HG03196 (cell line): ENCODE measurements around the gene TNP2.

Source experiments
- ATAC-seq: cut with Tn5 transposase; IDR thresholded peaks from one replicate; pipeline ENCODE4 v1.9.1; 2021; ENCODE audit not compliant: unreplicated experiment

The TNP2 gene

GRCh38 chr16:11278681-11279628, 9.8 kb upstream of the TNP2 start:
- no peak for ATAC-seq

GRCh38 chr16:11277607-11278337, 8.6 kb upstream of the TNP2 start:
- ATAC-seq = no peak

- ATAC-seq = no peak
These were observed 7.9 kb upstream of the TNP2 start for GRCh38 chr16:11276896-11277593.

GRCh38 chr16:11276143-11276895, 7.2 kb upstream of the TNP2 start, which contains the start of gene PRM2:
Gene PRM2, minus strand, starts transcription at chr16:11276480. Its CDS starts 110 bp downstream, at chr16:11276370.
- no peak for ATAC-seq

- ATAC-seq = no peak
These were observed 5.8 kb upstream of the TNP2 start for GRCh38 chr16:11274964-11275363.

GRCh38 chr16:11273721-11274324, 4.7 kb upstream of the TNP2 start:
- ATAC-seq = no peak

GRCh38 chr16:11272921-11273720, 4.0 kb upstream of the TNP2 start, which contains the start of gene PRM3:
Gene PRM3, minus strand, starts transcription at chr16:11273629. Its CDS starts 34 bp downstream, at chr16:11273595.
- no peak for ATAC-seq

GRCh38 chr16:11272484-11272883, 3.4 kb upstream of the TNP2 start:
- no peak for ATAC-seq

GRCh38 chr16:11271610-11272009, 2.5 kb upstream of the TNP2 start:
- no peak for ATAC-seq

GRCh38 chr16:11270602-11271162, 1.6 kb upstream of the TNP2 start:
- no peak for ATAC-seq

- no peak for ATAC-seq
These were observed 4.0 kb downstream of the TNP2 start for GRCh38 chr16:11265124-11265523.

GRCh38 chr16:11264155-11264832, 4.8 kb downstream of the TNP2 start:
- no peak for ATAC-seq

- ATAC-seq = no peak
These were observed 5.4 kb downstream of the TNP2 start for GRCh38 chr16:11263737-11264136.

GRCh38 chr16:11262915-11263314, 6.2 kb downstream of the TNP2 start:
- ATAC-seq = no peak

- ATAC-seq = no peak
These were observed 8.5 kb downstream of the TNP2 start for GRCh38 chr16:11260596-11260966.

GRCh38 chr16:11259655-11260595, 9.2 kb downstream of the TNP2 start:
- ATAC-seq = no peak
